Omental fat pad (tissue), 4 donors: ENCODE measurements around the gene PPP2R5A. TPM values are rescaled to one million over a fixed set of nuclear protein-coding genes. Genes with fewer than 3 reads are reported as not detected.
"Not testable (repeated sequence)": the region's sequence is repeated elsewhere in the genome, so short reads cannot be mapped to it uniquely, and the experiment has no call there.

Experiments
- ATAC-seq: fragments of 150-250 bp; one replicate; pipeline ENCODE4 v1.9.1; 2016; ENCODE audit warnings: mild to moderate bottlenecking, moderate library complexity; ENCODE audit not compliant: low FRiP score
- DNase-seq: peaks from one replicate; pipeline ENCODE4 v3.0.0-alpha.2; 2019; ENCODE audit warnings: low spot score
- total RNA-seq, 4 donors: library from RNA; depleted of rRNA; stranded (reverse); fragments of >200 nt; gene quantifications; one replicate each; pipeline ENCODE4 v1.1.0, GENCODE V29; 2016
- TF ChIP-seq, protein P1 (sequence below), 3 donors: fragments of 450-650 bp; IDR thresholded peaks; one replicate each; pipeline ENCODE4 v1.5.1; 2016 to 2017; ENCODE audit warnings: antibody characterized with exemption in 3 of 3, mild to moderate bottlenecking in 3 of 3, moderate library complexity in 2 of 3

Gene PPP2R5A
- total RNA-seq, 4 donors from 2014 or later: 34.8 to 98.6 (median 66.1) TPM

DNA sequence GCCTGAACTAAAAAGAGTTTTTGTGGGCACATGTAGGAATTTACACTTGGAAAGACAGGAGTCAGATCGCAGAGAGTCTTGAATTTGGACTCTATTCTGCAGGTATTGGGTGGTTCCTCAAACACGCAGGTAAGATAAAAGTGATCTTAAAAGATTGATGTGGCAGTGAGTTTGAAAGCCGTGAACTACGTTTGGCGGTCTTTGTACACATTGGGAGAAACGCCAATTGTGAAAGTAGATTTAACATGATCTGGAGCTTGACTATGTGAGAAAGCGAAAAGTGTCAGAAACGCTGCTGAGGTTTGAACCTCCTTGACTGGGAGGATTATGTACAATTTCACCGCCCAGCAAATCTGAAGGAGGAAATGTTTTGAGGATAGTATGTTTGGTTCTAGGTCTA lies 1.5 kb upstream of the PPP2R5A start:
- ATAC-seq: no peak
- TF ChIP-seq, protein P1, sequence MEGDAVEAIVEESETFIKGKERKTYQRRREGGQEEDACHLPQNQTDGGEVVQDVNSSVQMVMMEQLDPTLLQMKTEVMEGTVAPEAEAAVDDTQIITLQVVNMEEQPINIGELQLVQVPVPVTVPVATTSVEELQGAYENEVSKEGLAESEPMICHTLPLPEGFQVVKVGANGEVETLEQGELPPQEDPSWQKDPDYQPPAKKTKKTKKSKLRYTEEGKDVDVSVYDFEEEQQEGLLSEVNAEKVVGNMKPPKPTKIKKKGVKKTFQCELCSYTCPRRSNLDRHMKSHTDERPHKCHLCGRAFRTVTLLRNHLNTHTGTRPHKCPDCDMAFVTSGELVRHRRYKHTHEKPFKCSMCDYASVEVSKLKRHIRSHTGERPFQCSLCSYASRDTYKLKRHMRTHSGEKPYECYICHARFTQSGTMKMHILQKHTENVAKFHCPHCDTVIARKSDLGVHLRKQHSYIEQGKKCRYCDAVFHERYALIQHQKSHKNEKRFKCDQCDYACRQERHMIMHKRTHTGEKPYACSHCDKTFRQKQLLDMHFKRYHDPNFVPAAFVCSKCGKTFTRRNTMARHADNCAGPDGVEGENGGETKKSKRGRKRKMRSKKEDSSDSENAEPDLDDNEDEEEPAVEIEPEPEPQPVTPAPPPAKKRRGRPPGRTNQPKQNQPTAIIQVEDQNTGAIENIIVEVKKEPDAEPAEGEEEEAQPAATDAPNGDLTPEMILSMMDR (IDR thresholded peaks at IDR 0.05): no peak
- DNase-seq: no peak

DNA sequence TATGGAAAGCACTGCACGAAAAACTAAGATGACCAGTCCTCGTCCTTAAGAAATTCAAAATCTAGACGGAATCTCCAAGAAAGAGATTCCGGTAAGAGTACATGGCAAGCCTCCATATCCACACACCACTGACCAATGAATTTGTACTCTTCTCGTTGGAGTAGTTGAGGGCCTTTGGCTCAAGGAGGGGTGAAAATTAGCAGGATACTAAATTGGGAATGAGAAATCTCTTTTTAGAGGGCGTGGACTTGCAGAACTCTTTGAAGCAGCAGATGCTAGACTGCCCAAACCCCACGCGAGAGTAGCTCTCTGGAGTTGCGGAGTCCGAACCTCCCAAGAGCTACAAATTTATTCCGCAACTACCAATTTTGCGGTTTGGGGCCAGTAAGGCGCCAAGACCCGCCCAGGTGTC lies 872 bp upstream of the PPP2R5A start:
- no peak for ATAC-seq
- no peak for DNase-seq
- TF ChIP-seq, protein P1 (IDR thresholded peaks at IDR 0.05): no peak

DNA sequence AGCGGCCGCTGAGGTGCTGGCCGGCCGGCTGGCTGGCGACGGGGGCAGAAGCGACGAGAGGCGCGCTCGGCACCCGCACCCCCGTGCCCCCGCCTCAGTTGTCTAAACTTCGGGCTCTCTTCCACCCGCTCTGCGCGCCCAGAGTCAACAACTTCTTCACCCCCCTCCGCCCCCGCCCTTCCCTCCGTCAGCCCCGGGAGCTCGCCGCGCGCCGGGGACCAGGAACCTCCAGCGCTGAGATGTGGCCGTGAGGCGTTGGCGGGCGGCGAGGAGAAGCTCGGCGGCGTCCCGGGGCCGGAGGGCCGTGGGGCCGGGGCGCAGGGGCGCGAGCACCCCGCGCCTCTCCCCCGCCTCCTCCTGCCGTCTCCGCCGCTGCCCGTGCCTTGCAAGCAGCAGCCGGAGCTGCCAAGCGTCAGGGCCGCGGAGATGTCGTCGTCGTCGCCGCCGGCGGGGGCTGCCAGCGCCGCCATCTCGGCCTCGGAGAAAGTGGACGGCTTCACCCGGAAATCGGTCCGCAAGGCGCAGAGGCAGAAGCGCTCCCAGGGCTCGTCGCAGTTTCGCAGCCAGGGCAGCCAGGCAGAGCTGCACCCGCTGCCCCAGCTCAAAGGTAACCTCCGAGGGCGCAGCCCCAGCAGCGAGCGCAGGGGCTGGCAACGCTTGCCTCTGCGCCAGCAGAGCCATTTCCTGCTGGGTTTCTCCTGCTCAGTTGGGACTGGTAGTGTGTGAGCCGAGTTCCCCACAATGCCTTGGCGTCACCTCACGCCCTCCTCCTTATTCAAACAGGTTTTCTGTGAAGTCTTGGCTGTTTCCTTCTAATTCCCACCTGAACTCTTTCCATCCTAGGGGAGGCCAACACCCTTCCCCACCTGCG lies 710 bp downstream of the PPP2R5A start:
- ATAC-seq: peak; percentile 38
- TF ChIP-seq, protein P1 (IDR thresholded peaks at IDR 0.05): no peak
- DNase-seq: peak; percentile 27

DNA sequence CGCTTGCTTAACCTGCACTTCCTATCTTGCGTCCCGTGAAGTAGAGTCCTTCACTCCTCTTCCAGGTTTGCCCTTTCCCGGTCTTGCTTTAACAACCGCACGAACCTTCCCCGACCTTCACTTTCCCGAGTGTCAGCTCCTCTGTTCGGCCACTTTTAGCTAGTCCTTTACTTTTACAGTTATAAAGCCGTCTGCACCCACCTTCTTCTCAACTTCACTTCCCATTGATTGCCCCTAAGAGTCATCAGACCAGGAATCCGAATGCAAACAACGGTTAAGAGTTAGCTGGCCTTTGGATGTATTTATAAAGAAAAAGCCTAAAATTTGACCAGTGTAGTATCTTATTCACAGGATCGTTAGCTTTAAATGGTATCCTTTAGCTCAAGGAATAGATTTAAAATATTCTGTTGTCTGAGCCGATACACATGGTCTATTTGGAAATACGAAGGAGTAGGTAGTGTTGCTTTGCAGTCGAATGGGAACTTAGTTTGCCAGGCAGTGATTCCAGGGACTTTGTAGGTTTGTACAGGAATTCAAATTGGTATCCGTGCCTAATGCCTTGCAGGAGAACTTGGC lies 1.4 kb downstream of the PPP2R5A start:
- TF ChIP-seq, protein P1 (IDR thresholded peaks at IDR 0.05): no peak
- no peak for ATAC-seq
- peak; percentile 23 for DNase-seq

DNA sequence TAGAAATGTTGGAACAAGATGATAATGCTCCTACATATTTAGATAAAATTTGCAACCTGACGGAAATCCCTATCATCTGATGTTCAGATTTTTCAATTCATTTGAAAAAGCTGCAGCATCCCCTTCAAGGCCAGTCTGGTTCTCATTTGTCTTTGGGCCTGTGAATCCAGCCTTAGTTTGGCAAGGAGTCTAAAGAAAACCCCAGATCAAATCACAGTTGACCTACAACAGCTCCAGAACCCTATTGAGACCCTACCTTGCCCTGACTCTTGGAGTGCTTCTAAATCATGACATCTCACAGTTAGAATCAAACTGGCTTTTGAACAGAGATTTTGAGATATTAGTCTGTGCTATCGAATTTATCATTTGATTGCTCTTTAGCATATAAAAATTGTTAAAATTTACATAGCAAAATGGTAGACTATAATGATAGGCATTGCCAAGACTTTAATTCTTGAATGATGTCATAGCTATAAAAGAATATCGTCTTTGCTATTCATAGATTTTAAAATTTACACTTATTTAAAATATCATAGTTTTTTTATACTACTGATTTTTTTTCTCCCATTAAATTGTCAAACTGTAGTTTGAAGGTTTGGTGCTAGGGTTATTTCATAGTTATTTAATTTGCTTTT lies 2.2 kb downstream of the PPP2R5A start:
- no peak for ATAC-seq
- TF ChIP-seq, protein P1 (IDR thresholded peaks at IDR 0.05): no peak

DNA sequence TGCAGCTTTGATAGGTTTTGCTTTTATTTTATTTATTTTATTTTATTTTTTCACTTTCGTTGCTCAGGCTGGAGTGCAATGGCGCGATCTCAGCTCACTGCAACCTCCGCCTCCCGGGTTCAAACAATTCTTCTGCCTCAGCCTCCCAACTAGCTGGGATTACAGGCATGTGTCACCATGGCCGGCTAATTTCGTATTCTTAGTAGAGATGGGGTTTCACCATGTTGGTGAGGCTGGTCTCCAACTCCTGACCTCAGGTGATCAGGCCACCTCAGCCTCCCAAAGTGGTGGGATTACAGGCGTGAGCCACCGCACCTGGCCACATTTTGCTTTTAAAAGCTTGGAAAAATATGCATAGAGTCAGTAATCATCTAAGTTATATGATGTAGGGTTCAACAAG lies 2.8 kb downstream of the PPP2R5A start:
- not testable (repeated sequence) for ATAC-seq

More for the DNA sequence above, 2.2 kb downstream of the PPP2R5A start:
- no peak for DNase-seq

DNA sequence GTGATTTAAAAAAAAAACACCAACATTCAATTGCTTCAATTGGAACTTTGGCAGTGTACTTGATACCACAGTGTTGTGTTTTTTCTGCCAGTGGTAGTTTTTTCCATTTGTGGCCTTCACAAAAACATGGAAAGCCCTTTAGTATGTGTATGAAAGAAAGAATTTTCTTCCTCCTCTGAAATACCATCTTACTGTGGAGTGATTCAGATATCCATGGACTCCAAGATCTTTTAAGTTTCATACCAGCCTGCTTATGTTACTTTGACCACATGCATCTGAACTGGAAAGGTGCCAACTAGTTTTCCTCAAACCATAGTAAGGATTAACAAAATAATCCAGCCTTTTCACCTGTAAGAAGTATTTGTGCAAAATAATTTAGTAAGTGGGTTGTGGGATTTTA lies 3.4 kb downstream of the PPP2R5A start:
- TF ChIP-seq, protein P1 (IDR thresholded peaks at IDR 0.05): no peak
- DNase-seq: no peak

More for the DNA sequence above, 2.8 kb downstream of the PPP2R5A start:
- DNase-seq: not testable (repeated sequence)

More for the DNA sequence above, 3.4 kb downstream of the PPP2R5A start:
- ATAC-seq: no peak
